HG03565 (cell line): ENCODE measurements around the gene ADPRH.

ENCODE experiments used
- ATAC-seq: cut with Tn5 transposase; IDR thresholded peaks from one replicate; pipeline ENCODE4 v1.9.1; 2021; ENCODE audit warnings: mild to moderate bottlenecking, moderate library complexity; ENCODE audit not compliant: unreplicated experiment

Gene ADPRH

GRCh38 chr3:119628816-119629445, 49.6 kb downstream of the ADPRH start:
- ATAC-seq: peak; percentile 30

- ATAC-seq: no peak
Observed at GRCh38 chr3:119630128-119630879, 51.0 kb downstream of the ADPRH start.

GRCh38 chr3:119630880-119631329, 51.6 kb downstream of the ADPRH start:
- ATAC-seq: no peak

DNA sequence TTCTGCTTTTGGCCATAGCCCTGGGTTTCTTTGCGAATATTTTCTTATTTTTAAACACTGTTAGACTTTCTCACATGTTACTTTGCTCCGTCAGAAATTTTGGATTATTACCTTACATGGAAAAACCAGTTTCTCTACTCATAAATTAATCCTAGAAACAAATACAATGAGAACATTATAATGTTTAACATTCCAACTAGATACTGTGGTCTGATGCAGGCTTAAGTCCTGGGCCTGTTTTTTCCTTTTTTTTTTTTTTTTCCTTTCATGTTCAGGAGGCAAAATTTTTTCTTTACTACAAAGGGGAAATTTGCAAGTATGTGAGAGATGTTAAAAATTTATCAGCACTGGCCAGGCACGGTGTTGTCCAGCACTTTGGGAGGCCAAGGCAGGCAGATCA, 52.2 kb downstream of the ADPRH start:
- no peak for ATAC-seq

DNA sequence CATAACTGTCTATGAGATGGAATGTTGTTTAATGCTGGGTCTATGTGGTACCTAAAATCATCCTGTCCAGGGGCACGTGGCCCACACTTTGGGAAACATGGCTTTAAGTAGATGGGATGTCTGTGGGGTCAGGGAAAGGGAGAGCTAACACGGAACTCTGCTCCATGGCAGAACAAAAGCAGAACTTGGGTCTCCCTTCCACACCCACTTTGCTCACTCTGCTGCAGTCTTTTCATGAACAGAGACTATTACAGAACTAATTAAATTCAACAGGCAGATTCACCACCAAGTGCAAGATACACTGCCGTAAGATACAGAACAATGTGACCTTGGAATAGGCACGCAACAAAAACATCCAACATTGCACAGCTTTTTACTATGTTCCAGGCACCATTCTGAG, 52.9 kb downstream of the ADPRH start:
- no peak for ATAC-seq

- ATAC-seq: no peak
Observed at GRCh38 chr3:119632829-119633228, 53.5 kb downstream of the ADPRH start.

- ATAC-seq: no peak
Observed at GRCh38 chr3:119635719-119636118, 56.4 kb downstream of the ADPRH start.

GRCh38 chr3:119636249-119636648, 57.0 kb downstream of the ADPRH start:
- no peak for ATAC-seq

GRCh38 chr3:119636891-119637611, 57.8 kb downstream of the ADPRH start:
- no peak for ATAC-seq

- peak; percentile 17 for ATAC-seq
Observed at GRCh38 chr3:119637679-119638477, 58.6 kb downstream of the ADPRH start.
